ENCODE measurements around the gene MBOAT2.

GRCh38 chr2:9002637-9003365 lies 683 bp downstream of the MBOAT2 start:
- TF ChIP-seq POLR2A (IDR thresholded peaks at IDR 0.05) = no peak
- TF ChIP-seq CTCF (IDR thresholded peaks at IDR 0.05) = no peak

All from body of pancreas (tissue), 4 donors.